Muscle of back (tissue), 13 donors: ENCODE data around the gene FIBP. TPM values are rescaled to one million over a fixed set of nuclear protein-coding genes. Genes with fewer than 3 reads are reported as not detected.

ENCODE experiments used
- DNase-seq, 3 donors: peaks; one replicate each; pipeline versions ENCODE4 v3.0.0 to v3.0.0-alpha.2; 2013
- long read RNA-seq, 9 donors: transcript quantifications; one replicate each; lab custom pipeline, GENCODE V29; 2026
- polyA plus RNA-seq, 10 donors: library from polyadenylated mRNA; unstranded; fragments of 120-200 nt; gene quantifications; one replicate each; pipeline ENCODE4 v1.2.1, GENCODE V29; 2013; ENCODE audit not compliant: insufficient read length in 10 of 10

The FIBP gene
- 10 to 100 TPM; 57.3 to 68.8 (median 61.7) TPM for polyA plus RNA-seq
- long read RNA-seq, donor 1, transcript FIBP-202 (10 exons, 1,248 nt): major isoform, 18 of 32 reads
- long read RNA-seq, donor 1, partial matches to known transcripts: 7 of 32 reads
- long read RNA-seq, donor 1, other reads (novel, unspliced or antisense): 0 of 32 reads
- long read RNA-seq, donor 2, transcript FIBP-202 (10 exons, 1,248 nt): major isoform, 13 of 16 reads
- long read RNA-seq, donor 2, partial matches to known transcripts: 0 of 16 reads
- long read RNA-seq, donor 2, other reads (novel, unspliced or antisense): 0 of 16 reads
- long read RNA-seq, donor 3: 0 reads
- long read RNA-seq, donor 4, transcript FIBP-202 (10 exons, 1,248 nt): major isoform, 8 of 11 reads
- long read RNA-seq, donor 4, partial matches to known transcripts: 0 of 11 reads
- long read RNA-seq, donor 4, other reads (novel, unspliced or antisense): 0 of 11 reads
- long read RNA-seq, donor 5, transcript FIBP-202 (10 exons, 1,248 nt): major isoform, 18 of 32 reads
- long read RNA-seq, donor 5, partial matches to known transcripts: 5 of 32 reads
- long read RNA-seq, donor 5, other reads (novel, unspliced or antisense): 0 of 32 reads
- long read RNA-seq, donor 6, transcript FIBP-202 (10 exons, 1,248 nt): major isoform, 21 of 33 reads
- long read RNA-seq, donor 6, transcript FIBP-201 (10 exons, 1,261 nt): minor isoform, 7 of 33 reads
- long read RNA-seq, donor 6, partial matches to known transcripts: 0 of 33 reads
- long read RNA-seq, donor 6, other reads (novel, unspliced or antisense): 0 of 33 reads
- long read RNA-seq, donor 7, transcript FIBP-202 (10 exons, 1,248 nt): major isoform, 8 of 89 reads
- long read RNA-seq, donor 7, partial matches to known transcripts: 80 of 89 reads
- long read RNA-seq, donor 7, other reads (novel, unspliced or antisense): 0 of 89 reads
- long read RNA-seq, donor 8, transcript FIBP-202 (10 exons, 1,248 nt): major isoform, 13 of 26 reads
- long read RNA-seq, donor 8, partial matches to known transcripts: 10 of 26 reads
- long read RNA-seq, donor 8, other reads (novel, unspliced or antisense): 0 of 26 reads
- long read RNA-seq, donor 9, partial matches to known transcripts: 0 of 1 reads
- long read RNA-seq, donor 9, other reads (novel, unspliced or antisense): 0 of 1 reads

GRCh38 chr11:65888163-65888814 lies at the start of gene FIBP:
TSS of gene FIBP (minus strand) at chr11:65888471. CDS start at chr11:65888418, 53 bp downstream.
- DNase-seq: peak; percentile 97 to 99 (median 98)

- DNase-seq: no peak
Observed at GRCh38 chr11:65937766-65938165, 49.5 kb upstream of the FIBP start.

- no peak for DNase-seq
Observed at GRCh38 chr11:65934014-65934413, 45.7 kb upstream of the FIBP start.

- no peak for DNase-seq
Observed at GRCh38 chr11:65932558-65932919, 44.3 kb upstream of the FIBP start.

- DNase-seq: no peak
Observed at GRCh38 chr11:65931773-65932557, 43.7 kb upstream of the FIBP start.

- no peak for DNase-seq
Observed at GRCh38 chr11:65928667-65929066, 40.4 kb upstream of the FIBP start.

GRCh38 chr11:65927904-65928397 lies 39.7 kb upstream of the FIBP start:
- no peak for DNase-seq

- no peak for DNase-seq
Observed at GRCh38 chr11:65925397-65925796, 37.1 kb upstream of the FIBP start.

GRCh38 chr11:65922565-65922964 lies 34.3 kb upstream of the FIBP start:
- DNase-seq: no peak

- DNase-seq: no peak
Observed at GRCh38 chr11:65921876-65922275, 33.6 kb upstream of the FIBP start.

GRCh38 chr11:65921033-65921555 lies 32.8 kb upstream of the FIBP start:
- no peak for DNase-seq

GRCh38 chr11:65920372-65920802 lies 32.1 kb upstream of the FIBP start:
- DNase-seq: no peak

GRCh38 chr11:65919573-65920371 lies 31.5 kb upstream of the FIBP start:
- DNase-seq: peak in 1 of 3 donors; percentile 48

GRCh38 chr11:65919141-65919572 lies 30.9 kb upstream of the FIBP start, which contains the start of gene DRAP1:
TSS of gene DRAP1 (plus strand) at chr11:65919426. CDS start at chr11:65919502, 76 bp downstream.
- DNase-seq: peak; percentile 97 to 99 (median 99)

GRCh38 chr11:65918211-65919140 lies 30.2 kb upstream of the FIBP start, which contains the start of gene C11orf68:
TSS of gene C11orf68 (minus strand) at chr11:65919062. CDS start at chr11:65919031, 31 bp downstream.
- DNase-seq: peak in 2 of 3 donors; percentile 46 to 70

GRCh38 chr11:65917434-65918210 lies 29.4 kb upstream of the FIBP start:
- no peak for DNase-seq

- DNase-seq: no peak
Observed at GRCh38 chr11:65917077-65917433, 28.8 kb upstream of the FIBP start.
